CD14-positive monocyte (primary cell): ENCODE results near the gene KYNU. TPM values are rescaled to one million over a fixed set of nuclear protein-coding genes. Genes with fewer than 3 reads are reported as not detected.

Source experiments
- polyA plus RNA-seq, 3 donors: library from polyadenylated mRNA; depleted of rRNA in 1 of 3; unstranded in 2 of 3; stranded (reverse) in 1 of 3; fragments of 300-500 nt in 2 of 3; fragments of >200 nt in 1 of 3; fragmentation: Illumina TruSeq in 2 of 3; gene quantifications; 1 replicate in 2 of 3; 2 replicates in 1 of 3; pipeline ENCODE4 v1.2.3, GENCODE V29; 2012 to 2021
- small RNA-seq: library from RNA; depleted of rRNA; stranded (forward); fragments of <200 nt; gene quantifications from one replicate; pipeline ENCODE3, GENCODE V24; 2012; ENCODE audit warnings: low read depth; ENCODE audit not compliant: insufficient read length

The KYNU gene
- polyA plus RNA-seq, 3 donors = 40.7 to 132 (median 131) TPM

Small RNA genes lying within 50 kb of the gene (small RNA-seq; reads per million reads assigned to genes)
- not detected for gene MTND4LP12
